ELR (cell line): ENCODE results near the gene TMEM147.
A peak's percentile ranks its signal among the peaks of the same experiment; 100 is the strongest.

Experiments
- DNase-seq: peaks from one replicate; pipeline ENCODE4 v3.0.0-alpha.2; 2015; ENCODE audit warnings: low read depth

Gene TMEM147

GRCh38 chr19:35519291-35519690 lies 26.1 kb upstream of the TMEM147 start:
- DNase-seq, result peak; percentile 53

- no peak for DNase-seq
Measured at GRCh38 chr19:35521124-35521743, 24.2 kb upstream of the TMEM147 start.

DNA sequence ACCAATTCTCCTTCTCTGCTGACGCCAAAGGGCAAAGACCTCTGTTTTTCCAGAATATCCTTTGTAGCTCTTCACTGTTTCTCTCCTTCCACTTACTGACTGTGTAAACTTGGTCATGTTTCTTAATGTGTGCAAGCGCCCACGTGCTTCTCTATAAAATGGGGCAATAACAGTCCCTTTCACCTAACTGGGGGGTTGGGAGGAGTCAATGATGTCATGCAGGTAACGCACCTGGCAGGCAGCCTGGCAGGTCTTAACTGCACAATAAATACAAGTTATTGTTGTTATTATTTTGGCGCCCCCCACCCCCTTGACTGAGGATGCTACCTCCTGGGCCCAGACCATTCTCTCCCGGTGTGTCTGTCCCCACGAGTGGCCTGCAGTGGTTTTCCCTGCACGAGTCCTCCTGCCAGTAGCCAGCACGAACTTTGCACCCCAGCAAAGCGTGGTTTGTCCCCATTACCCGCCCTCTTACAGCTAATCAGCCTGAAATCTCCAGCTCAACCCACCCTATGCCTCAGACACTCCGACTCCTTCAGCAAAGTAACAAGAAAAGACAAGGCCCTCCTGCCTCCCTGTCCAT lies 22.6 kb upstream of the TMEM147 start:
- DNase-seq, result no peak

GRCh38 chr19:35524181-35524837 lies 21.1 kb upstream of the TMEM147 start:
- DNase-seq, result no peak

DNA sequence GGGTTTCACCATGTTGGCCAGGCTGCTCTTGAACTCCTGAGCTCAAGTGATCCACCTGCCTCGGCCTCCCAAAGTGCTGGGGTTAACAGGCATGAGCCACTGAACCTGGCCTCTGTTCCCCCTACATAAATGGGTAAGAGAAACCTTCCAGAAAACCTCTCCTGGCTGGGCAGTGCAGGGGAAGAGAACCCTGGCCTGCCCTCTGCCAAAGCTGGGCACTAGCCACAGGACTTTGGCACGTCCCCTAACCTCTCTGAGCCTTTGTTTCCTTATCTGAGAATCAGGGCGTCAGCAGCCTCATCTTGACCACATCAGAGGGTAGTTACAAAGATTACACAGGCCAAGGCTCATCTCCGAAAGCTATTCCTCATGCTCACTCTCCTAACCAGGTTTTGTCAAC lies 19.6 kb upstream of the TMEM147 start:
- DNase-seq, result no peak

DNA sequence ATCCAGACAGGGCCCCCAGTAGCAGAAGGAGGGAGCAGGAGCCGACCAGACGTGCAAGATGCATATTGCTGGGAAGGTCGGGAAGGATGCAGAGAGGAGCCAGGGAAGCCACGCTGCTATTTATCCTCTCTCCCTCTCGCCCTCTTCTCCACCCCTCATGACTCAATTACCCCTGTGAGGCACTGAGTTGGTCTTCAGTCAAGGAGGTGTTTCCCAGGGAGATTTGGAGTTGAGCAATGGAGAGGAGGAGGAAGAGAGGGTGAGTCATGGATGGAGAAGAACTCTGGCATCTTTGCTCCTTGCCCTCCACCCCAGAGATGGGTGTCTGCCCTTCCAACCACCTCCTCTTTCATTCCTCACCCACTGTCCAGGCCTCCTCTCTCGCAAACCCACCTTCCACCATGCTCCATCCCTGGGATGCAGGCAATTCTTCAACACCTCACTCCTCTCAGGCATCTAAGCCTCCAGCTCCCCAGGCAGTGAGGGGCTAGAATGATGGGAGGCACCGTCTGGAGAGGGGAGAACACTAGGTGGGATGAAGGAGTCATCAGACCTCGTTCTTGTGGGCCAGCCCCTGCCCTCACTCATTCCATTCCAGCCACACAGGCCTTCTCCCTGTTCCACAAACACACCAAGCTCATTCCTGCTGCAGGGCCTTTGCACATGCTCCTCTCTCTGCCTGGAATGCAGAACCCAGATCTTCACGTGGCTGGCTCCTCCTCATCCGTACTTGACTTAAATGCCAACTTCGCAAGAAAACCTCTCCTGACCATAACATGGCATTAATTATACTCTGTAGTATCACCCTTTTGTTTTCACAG lies 17.0 kb upstream of the TMEM147 start, which contains the start of gene SBSN:
SBSN (minus strand) TSS at position 94 of the 821 bp plus-strand sequence; CDS start at position 64, 30 bp downstream.
- DNase-seq, result peak; percentile 80

- DNase-seq, result no peak
Measured at GRCh38 chr19:35529241-35530218, 15.9 kb upstream of the TMEM147 start.

GRCh38 chr19:35531291-35531690 lies 14.1 kb upstream of the TMEM147 start:
- no peak for DNase-seq

GRCh38 chr19:35533201-35533821 lies 12.1 kb upstream of the TMEM147 start, which contains the start of gene GAPDHS:
TSS of gene GAPDHS (plus strand) at chr19:35533456. CDS start at chr19:35533528, 72 bp downstream.
- DNase-seq, result no peak

DNA sequence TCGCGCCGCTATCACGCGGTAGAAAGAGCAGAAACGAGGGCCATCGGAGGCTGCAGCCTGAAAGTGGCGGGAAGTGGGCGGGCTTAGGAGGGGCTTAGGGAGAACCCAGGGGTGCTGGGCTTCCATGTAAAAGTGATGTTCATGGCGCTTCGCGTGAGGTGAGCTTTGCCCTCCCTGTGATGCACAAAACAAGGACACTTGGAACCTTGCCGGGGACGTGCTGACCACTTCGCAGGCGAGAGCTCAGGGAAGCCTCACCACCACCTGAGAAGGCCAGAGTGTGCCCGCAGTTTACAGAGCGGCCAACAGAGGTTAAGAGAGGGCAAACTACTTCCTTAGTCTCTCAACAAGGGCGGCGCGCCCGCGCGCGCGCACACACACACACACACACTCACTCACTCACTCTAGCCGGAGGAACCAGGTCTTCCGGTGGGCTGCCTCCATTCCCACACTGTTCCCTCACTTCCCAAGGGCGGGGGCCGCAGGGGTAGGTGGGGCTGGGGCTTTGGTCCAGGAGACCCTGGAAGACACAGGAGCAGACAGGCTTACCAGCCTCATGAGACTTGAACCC lies 11.5 kb upstream of the TMEM147 start:
- DNase-seq, result peak; percentile 38

DNA sequence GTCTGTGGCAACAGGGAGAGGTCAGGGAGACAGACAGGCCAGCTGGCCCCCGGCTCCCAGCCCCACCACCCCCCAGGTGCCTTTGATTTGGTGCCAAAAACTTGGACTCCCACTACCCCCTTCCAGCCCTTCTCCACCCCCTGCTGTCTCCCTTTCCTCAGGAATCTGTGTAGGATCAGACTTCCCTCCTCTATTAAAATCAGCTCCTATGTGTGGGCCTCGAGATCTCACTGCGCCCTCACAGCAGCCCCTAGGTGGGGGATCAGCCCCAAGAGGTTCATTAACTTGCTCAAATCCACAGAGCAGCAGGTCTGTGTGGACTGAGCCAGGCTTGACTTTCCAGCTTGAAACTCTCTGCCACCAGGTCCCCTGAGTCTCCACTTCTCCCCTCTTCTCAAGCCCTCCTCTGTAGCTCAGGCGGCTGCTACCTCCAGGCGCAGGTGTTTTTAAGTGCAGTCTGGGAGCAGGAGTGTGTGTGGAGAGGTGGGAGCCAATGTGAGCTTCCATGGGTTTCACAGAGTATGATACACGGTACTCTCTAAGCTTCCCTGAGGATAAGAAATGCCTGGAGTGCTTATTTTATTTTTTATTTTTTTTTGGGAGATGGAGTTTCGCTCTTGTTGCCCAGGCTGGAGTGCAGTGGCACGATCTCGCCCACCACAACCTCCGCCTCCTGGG lies 10.5 kb upstream of the TMEM147 start:
- no peak for DNase-seq

- DNase-seq, result no peak
Measured at GRCh38 chr19:35539314-35539713, 6.1 kb upstream of the TMEM147 start.

GRCh38 chr19:35539850-35540249 lies 5.6 kb upstream of the TMEM147 start:
- no peak for DNase-seq

DNA sequence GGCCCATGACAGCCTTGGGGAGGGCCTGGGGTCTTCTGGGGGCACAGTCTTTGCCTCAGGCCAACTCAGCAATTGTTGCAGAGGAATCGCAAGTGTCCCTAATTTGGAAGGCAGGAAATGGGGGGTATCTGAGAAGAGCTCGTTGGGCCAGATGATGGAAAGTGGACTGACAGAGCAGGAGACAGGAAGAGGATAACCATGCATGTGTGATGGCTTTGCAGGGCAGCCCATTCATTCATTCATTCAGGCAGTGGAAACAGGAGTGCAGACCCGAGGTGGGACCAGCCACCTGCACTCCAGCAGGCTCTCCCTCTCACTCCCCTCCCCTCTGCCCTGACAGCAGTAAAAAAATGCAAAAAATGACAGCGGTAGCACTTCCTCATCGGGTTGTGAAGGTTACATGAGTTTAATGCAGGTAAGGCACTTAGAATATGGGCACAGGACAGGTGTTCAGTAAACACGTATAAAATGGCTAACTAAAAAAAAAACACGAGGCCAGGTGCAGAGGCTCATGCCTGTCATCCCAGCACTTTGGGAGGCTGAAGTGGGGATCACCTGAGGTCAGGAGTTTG lies 5.0 kb upstream of the TMEM147 start:
- DNase-seq, result no peak

- DNase-seq, result no peak
Measured at GRCh38 chr19:35542209-35542608, 3.2 kb upstream of the TMEM147 start.

DNA sequence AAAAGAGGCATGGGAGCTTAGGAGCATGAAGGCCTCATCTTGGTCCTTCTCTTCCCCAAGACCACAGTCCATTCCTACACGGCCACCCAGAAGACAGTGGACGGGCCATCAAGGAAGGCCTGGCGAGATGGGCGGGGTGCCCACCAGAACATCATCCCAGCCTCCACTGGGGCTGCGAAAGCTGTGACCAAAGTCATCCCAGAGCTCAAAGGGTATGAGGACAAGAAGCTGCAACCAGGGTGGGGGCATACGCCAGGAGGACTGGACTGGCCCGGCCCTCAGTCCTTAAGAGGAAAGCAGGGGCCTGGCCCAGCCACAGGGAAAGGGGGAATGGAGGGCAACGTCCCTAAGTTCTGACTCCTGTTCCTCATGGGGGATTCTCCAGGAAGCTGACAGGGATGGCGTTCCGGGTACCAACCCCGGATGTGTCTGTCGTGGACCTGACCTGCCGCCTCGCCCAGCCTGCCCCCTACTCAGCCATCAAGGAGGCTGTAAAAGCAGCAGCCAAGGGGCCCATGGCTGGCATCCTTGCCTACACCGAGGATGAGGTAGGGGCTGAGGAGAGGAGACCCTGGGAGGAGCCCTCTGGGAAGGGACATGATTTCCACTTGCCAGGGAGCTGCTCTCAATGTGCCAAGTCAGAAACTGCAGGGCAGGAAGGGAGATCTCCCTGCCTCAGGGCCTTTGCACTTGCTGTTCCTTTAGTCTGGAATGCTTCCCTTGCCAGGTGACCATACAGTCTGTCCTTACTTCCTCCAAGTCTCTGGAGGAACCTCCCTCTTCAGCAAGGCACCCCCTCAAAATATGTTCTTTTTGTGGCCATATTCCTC lies 1.9 kb upstream of the TMEM147 start:
- DNase-seq, result no peak

- DNase-seq, result no peak
Measured at GRCh38 chr19:35544110-35544802, 1.2 kb upstream of the TMEM147 start.

GRCh38 chr19:35545855-35546381 lies 492 bp downstream of the TMEM147 start:
- DNase-seq, result peak; percentile 64
